ENCODE data around the gene ST8SIA5.

- TF ChIP-seq EZH2 (IDR thresholded peaks at IDR 0.05; ENCODE audit: insufficient read depth, poor library complexity, severe bottlenecking) (no peak), EZH2phosphoT487 (IDR thresholded peaks at IDR 0.05; ENCODE audit: insufficient read depth, low read depth) (no peak)
Observed at GRCh38 chr18:46623541-46623940, 133.3 kb downstream of the ST8SIA5 start.

All from GM23248 (cell line).